Measurements from ENCODE around the gene ACSF3. TPM values are rescaled to one million over a fixed set of nuclear protein-coding genes. Genes with fewer than 3 reads are reported as not detected.
A peak's percentile ranks its signal among the peaks of the same experiment; 100 is the strongest.

The ACSF3 gene
- total and polyA plus RNA-seq, 2 of the 4 experiments (the other 2 are of a cell fraction), result 9.5 to 14.2 TPM

DNA sequence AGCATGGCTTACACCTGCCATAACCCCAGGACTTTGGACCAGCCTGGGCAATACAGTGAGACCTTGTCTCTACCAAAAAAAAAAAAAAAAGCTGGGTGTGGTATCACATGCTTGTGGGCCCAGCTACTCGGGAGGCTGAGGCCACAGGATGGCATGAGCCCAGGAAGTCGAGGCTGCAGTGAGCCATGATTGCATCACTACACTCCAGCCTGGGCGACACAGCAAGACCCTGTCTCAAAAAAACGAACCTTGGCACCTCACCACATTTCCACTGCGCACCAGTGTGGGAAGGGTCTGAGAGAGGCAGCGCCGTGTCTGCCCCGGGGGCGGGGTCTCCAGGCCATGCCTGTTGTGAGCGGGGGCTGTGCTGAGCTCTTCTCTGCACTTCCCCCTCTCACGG is 6.3 kb downstream of the ACSF3 start:
- DNase-seq, result no peak
- H4K5ac ChIP-seq (ENCODE audit: low read depth, low read length), result no peak overlapping the region
- H3K18ac ChIP-seq (ENCODE audit: low read depth, low read length), result no peak overlapping the region
- H2AK9ac ChIP-seq (replicated peaks; ENCODE audit: low read depth, low read length, poor library complexity), result no peak overlapping the region
- no TSS peak for BruUV-seq (replicated peaks)
- H3K4me1 ChIP-seq (ENCODE audit: control insufficient read depth, insufficient read depth, low read length), result 0 out of 2 replicates have a peak, but pooled peaks cover 2% of the 10 kb centered on the region
- no peak overlapping the region for H2AK5ac ChIP-seq (ENCODE audit: low read depth, low read length)
- H3K79me1 ChIP-seq (ENCODE audit: low read depth in 1 of 2, low read length in 2 of 2), result peaks cover 22 to 41% of the 10 kb centered on the region in 2 experiments
- H3K14ac ChIP-seq (replicated peaks; ENCODE audit: low read depth, low read length), result no peak overlapping the region
- no peaks in the 10 kb centered on the region for H3K9me3 ChIP-seq (ENCODE audit: control insufficient read depth, insufficient read depth, low read length)
- POLR2A ChIA-PET (ENCODE audit: unreplicated experiment), result no interaction called here
- 77% methylated on average over 3 of the region's 11 CpGs; no CpG with 5 or more reads in 1 of the 2 experiments for WGBS, 2 experiments (ENCODE audit: extremely low coverage in 2 of 2, insufficient read length in 1 of 2)
- no peak overlapping the region for H2AFZ ChIP-seq (replicated peaks; ENCODE audit: low read length, poor library complexity)
- CTCF ChIA-PET, result no interaction called here
- no peak overlapping the region for H2BK15ac ChIP-seq (ENCODE audit: low read depth, low read length)
- no peak overlapping the region for H2BK120ac ChIP-seq (ENCODE audit: low read depth, low read length)
- no peak overlapping the region for H3K23ac ChIP-seq (ENCODE audit: low read depth, low read length)
- no peak overlapping the region for H4K91ac ChIP-seq (ENCODE audit: insufficient read depth, low read depth, low read length)
- H3K36me3 ChIP-seq (ENCODE audit: control insufficient read depth, insufficient read depth, low read length), result peaks cover 40% of the 10 kb centered on the region
- no peak overlapping the region for H3K4me2 ChIP-seq (ENCODE audit: low read depth, low read length)
- H2BK5ac ChIP-seq (ENCODE audit: low read depth, low read length, poor library complexity, severe bottlenecking), result no peak overlapping the region
- intact Hi-C loops (cut with micrococcal nuclease), result no loop called here
- H3K27ac ChIP-seq (ENCODE audit: insufficient read depth, low read length), result no peak overlapping the region
- no peak overlapping the region for H4K8ac ChIP-seq (ENCODE audit: low read depth in 2 of 2, low read length in 2 of 2)
- peaks cover 6% of the 10 kb centered on the region for H3K9me1 ChIP-seq (ENCODE audit: insufficient read depth, low read length)
- no peak overlapping the region for H3K4ac ChIP-seq (ENCODE audit: low read depth, low read length)
- no peak overlapping the region for H2BK20ac ChIP-seq (ENCODE audit: low read depth, low read length)
- no peak overlapping the region for H3K56ac ChIP-seq (ENCODE audit: extremely low read depth, insufficient read depth, low read length)
- H3K27me3 ChIP-seq (ENCODE audit: control insufficient read depth, insufficient read depth, low read length), result no peaks in the 10 kb centered on the region
- no peak overlapping the region for H3K4me3 ChIP-seq (ENCODE audit: insufficient read depth, low read depth, low read length)
- H4K20me1 ChIP-seq (ENCODE audit: insufficient read depth, low read length), result peaks cover 17% of the 10 kb centered on the region
- dilution Hi-C loops (cut with HindIII; ENCODE audit: low sequenced_read_pairs, unreplicated experiment), result no loop called here
- no peak for ATAC-seq (ENCODE audit: low read depth)
- in situ Hi-C loops (cut with MboI; ENCODE audit: low sequenced_read_pairs), result no loop called here
- TF ChIP-seq CEBPB (IDR thresholded peaks at IDR 0.05; ENCODE audit: low read depth, low read length) (peak; percentile 68), MXI1 (IDR thresholded peaks at IDR 0.05; ENCODE audit: borderline replicate concordance, low read depth, low read length) (no peak)
- H3K9ac ChIP-seq (ENCODE audit: low read depth, low read length), result no peak overlapping the region
